ENCODE results near the gene PAFAH1B2.

PAFAH1B2 gene

GRCh38 chr11:117221775-117222517 is 77.9 kb downstream of the PAFAH1B2 start:
- Histone ChIP-seq H3K4me1 (ENCODE audit: control insufficient read depth, insufficient read depth, low read length) (peaks cover 9% of the 10 kb centered on the region), H3K27ac (ENCODE audit: insufficient read depth, low read depth, low read length, poor library complexity, severe bottlenecking) (no peak overlapping the region), H3K36me3 (ENCODE audit: control insufficient read depth, insufficient read depth, low read length) (peaks cover 15% of the 10 kb centered on the region), H3K27me3 (ENCODE audit: control insufficient read depth, insufficient read depth, low read length, poor library complexity, severe bottlenecking) (no peaks in the 10 kb centered on the region), H3K4me3 (ENCODE audit: insufficient read depth, low read depth, low read length) (no peak overlapping the region), H3K9me3 (ENCODE audit: control insufficient read depth, low read length) (no peaks in the 10 kb centered on the region)
- 78 to 79% methylated on average over 7 of the region's 7 CpGs for WGBS, 2 experiments

GRCh38 chr11:117222991-117223740 is 79.1 kb downstream of the PAFAH1B2 start:
- Histone ChIP-seq H3K4me1 (ENCODE audit: control insufficient read depth, insufficient read depth, low read length) (peaks cover 9% of the 10 kb centered on the region), H3K27ac (ENCODE audit: insufficient read depth, low read depth, low read length, poor library complexity, severe bottlenecking) (no peak overlapping the region), H3K36me3 (ENCODE audit: control insufficient read depth, insufficient read depth, low read length) (peaks cover 17% of the 10 kb centered on the region)

GRCh38 chr11:117223741-117224689 is 79.9 kb downstream of the PAFAH1B2 start:
- Histone ChIP-seq H3K27me3 (ENCODE audit: control insufficient read depth, insufficient read depth, low read length, poor library complexity, severe bottlenecking) (no peaks in the 10 kb centered on the region), H3K36me3 (ENCODE audit: control insufficient read depth, insufficient read depth, low read length) (peaks cover 12% of the 10 kb centered on the region), H3K4me1 (ENCODE audit: control insufficient read depth, insufficient read depth, low read length) (peaks cover 9% of the 10 kb centered on the region), H3K4me3 (ENCODE audit: insufficient read depth, low read depth, low read length) (no peak overlapping the region), H3K9me3 (ENCODE audit: control insufficient read depth, low read length) (no peaks in the 10 kb centered on the region), H3K27ac (ENCODE audit: insufficient read depth, low read depth, low read length, poor library complexity, severe bottlenecking) (no peak overlapping the region)
- 90 to 93% methylated on average over 17 of the region's 17 CpGs for WGBS, 2 experiments

More at GRCh38 chr11:117222991-117223740, 79.1 kb downstream of the PAFAH1B2 start:
- H3K27me3 ChIP-seq (ENCODE audit: control insufficient read depth, insufficient read depth, low read length, poor library complexity, severe bottlenecking) = no peaks in the 10 kb centered on the region
- no peaks in the 10 kb centered on the region for H3K9me3 ChIP-seq (ENCODE audit: control insufficient read depth, low read length)
- 92 to 93% methylated on average over 14 of the region's 14 CpGs for WGBS, 2 experiments
- no peak overlapping the region for H3K4me3 ChIP-seq (ENCODE audit: insufficient read depth, low read depth, low read length)

- Histone ChIP-seq H3K27ac (ENCODE audit: insufficient read depth, low read depth, low read length, poor library complexity, severe bottlenecking) (no peak overlapping the region), H3K4me1 (ENCODE audit: control insufficient read depth, insufficient read depth, low read length) (peaks cover 9% of the 10 kb centered on the region), H3K27me3 (ENCODE audit: control insufficient read depth, insufficient read depth, low read length, poor library complexity, severe bottlenecking) (no peaks in the 10 kb centered on the region), H3K36me3 (ENCODE audit: control insufficient read depth, insufficient read depth, low read length) (peaks cover 7% of the 10 kb centered on the region), H3K9me3 (ENCODE audit: control insufficient read depth, low read length) (no peaks in the 10 kb centered on the region), H3K4me3 (ENCODE audit: insufficient read depth, low read depth, low read length) (no peak overlapping the region)
- 93 to 96% methylated on average over 9 of the region's 9 CpGs for WGBS, 2 experiments
These were observed 81.6 kb downstream of the PAFAH1B2 start for GRCh38 chr11:117225553-117226170.
